Left lung (tissue), 10 donors: Measurements from ENCODE around the gene SEPTIN2. TPM values are rescaled to one million over a fixed set of nuclear protein-coding genes. Genes with fewer than 3 reads are reported as not detected.
"Not testable (repeated sequence)": the region's sequence is repeated elsewhere in the genome, so short reads cannot be mapped to it uniquely, and the experiment has no call there.

Source experiments
- ATAC-seq: fragments of 200-7000 bp; cut with Tn5 transposase; one replicate; pipeline ENCODE4 v1.9.1; 2020; ENCODE audit warnings: moderate library complexity
- DNase-seq, 4 donors: peaks; one replicate each; pipeline ENCODE4 v3.0.0-alpha.2; 2013 to 2020
- H3K27ac ChIP-seq, 2 donors: fragments of 200-600 bp; sonication (generic) in 1 of 2; one replicate each; pipeline versions ENCODE4 v1.5.0 to v1.8.0; 2020 to 2021
- H3K27me3 ChIP-seq, 2 donors: fragments of 200-600 bp; sonication (generic) in 1 of 2; one replicate each; pipeline versions ENCODE4 v1.5.0 to v1.8.0; 2020 to 2021
- H3K36me3 ChIP-seq, 2 donors: fragments of 200-600 bp; sonication (generic) in 1 of 2; one replicate each; pipeline versions ENCODE4 v1.5.0 to v1.8.0; 2020 to 2021
- H3K4me1 ChIP-seq, 2 donors: fragments of 200-600 bp; one replicate each; pipeline ENCODE4 v1.8.0; 2021
- H3K4me3 ChIP-seq, 2 donors: fragments of 200-600 bp; sonication (generic) in 1 of 2; one replicate each; pipeline versions ENCODE4 v1.5.0 to v1.8.0; 2020 to 2021; ENCODE audit warnings: mild to moderate bottlenecking in 1 of 2
- H3K9me3 ChIP-seq, 2 donors: fragments of 200-600 bp; sonication (generic) in 1 of 2; one replicate each; pipeline versions ENCODE4 v1.5.0 to v1.8.0; 2020 to 2021
- intact Hi-C, 2 donors: fragments of 100-400 bp; cut with DNase I; formaldehyde crosslinking; loops; one replicate each; pipeline versions ENCODE4 v1.11.2 to v1.14.2; 2022
- polyA plus RNA-seq, 6 donors: library from polyadenylated mRNA; unstranded; fragments of 120-200 nt; gene quantifications; one replicate each; pipeline ENCODE4 v1.2.1, GENCODE V29; 2013; ENCODE audit not compliant: insufficient read length in 6 of 6
- total RNA-seq, 2 donors: library from RNA; stranded (reverse); fragmentation: NEBNext Ultra II Directional; extraction: Animal tissue kit (Norgen Biotek cat#: 25700); gene quantifications; one replicate each; pipeline ENCODE4 v1.2.1, GENCODE V29; 2021
- TF ChIP-seq, protein P1 (sequence below), 2 donors: fragments of 200-600 bp; sonication (generic) in 1 of 2; IDR thresholded peaks; one replicate each; pipeline versions ENCODE4 v1.5.0 to v1.8.0; 2021; ENCODE audit warnings: antibody characterized with exemption in 2 of 2
- donor health status: DM: no; HTN: yes; CAD: no.
- donor health status: DM: no; HTN: no; CAD: no.

Gene SEPTIN2
- total and polyA plus RNA-seq, 8 donors, result 320 to 593 (median 541) TPM

DNA sequence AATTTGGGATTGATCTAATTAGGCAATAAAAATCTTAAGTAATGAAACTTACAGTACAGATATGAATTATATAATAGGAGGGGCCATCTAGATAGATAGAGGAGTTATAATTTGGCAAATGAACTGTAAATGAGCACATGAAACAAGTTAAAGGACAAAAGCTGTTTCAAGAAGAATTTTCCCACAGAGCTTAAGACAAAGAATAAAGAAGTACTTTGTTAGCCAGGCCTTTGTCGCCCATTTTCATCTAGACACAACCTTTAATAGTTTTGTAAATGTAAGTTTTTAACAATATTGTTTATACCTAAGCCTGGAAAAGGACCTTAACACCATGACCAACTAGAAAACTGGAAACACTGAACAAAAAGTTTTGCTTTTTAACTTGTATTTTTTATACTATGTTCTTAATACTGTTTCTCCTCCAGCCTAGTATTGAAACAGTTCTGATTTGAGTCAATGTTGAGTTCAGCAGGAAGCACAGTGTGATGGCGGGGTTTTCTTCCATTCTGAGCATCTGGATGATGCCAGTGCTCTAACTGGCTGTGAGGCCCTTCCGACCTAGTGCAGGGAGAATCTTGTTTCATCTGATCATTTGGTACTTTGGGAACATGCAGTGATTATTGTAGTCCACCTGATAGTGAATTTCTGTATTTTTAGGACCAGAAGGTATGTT, 77.9 kb downstream of the SEPTIN2 start:
- TF ChIP-seq, protein P1, sequence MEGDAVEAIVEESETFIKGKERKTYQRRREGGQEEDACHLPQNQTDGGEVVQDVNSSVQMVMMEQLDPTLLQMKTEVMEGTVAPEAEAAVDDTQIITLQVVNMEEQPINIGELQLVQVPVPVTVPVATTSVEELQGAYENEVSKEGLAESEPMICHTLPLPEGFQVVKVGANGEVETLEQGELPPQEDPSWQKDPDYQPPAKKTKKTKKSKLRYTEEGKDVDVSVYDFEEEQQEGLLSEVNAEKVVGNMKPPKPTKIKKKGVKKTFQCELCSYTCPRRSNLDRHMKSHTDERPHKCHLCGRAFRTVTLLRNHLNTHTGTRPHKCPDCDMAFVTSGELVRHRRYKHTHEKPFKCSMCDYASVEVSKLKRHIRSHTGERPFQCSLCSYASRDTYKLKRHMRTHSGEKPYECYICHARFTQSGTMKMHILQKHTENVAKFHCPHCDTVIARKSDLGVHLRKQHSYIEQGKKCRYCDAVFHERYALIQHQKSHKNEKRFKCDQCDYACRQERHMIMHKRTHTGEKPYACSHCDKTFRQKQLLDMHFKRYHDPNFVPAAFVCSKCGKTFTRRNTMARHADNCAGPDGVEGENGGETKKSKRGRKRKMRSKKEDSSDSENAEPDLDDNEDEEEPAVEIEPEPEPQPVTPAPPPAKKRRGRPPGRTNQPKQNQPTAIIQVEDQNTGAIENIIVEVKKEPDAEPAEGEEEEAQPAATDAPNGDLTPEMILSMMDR (IDR thresholded peaks at IDR 0.05), result no peak
- DNase-seq (no peak), ATAC-seq (no peak)
- no peaks in the 10 kb centered on the region for H3K36me3 ChIP-seq
- intact Hi-C loops, result no loop called here
- H3K9me3 ChIP-seq, result no peaks in the 10 kb centered on the region
- H3K4me1 ChIP-seq, result no peaks in the 10 kb centered on the region
- H3K27ac ChIP-seq, result no peak overlapping the region
- no peaks in the 10 kb centered on the region for H3K27me3 ChIP-seq
- no peak overlapping the region for H3K4me3 ChIP-seq

DNA sequence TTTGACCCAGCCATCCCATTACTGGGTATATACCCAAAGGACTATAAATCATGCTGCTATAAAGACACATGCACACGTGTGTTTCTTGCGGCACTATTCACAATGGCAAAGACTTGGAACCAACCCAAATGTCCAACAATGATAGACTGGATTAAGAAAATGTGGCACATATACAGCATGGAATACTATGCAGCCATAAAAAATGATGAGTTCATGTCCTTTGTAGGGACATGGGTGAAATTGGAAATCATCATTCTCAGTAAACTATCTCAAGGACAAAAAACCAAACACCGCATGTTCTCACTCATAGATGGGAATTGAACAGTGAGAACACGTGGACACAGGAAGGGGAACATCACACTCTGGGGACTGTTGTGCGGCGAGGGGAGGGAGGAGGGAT, 81.1 kb downstream of the SEPTIN2 start:
- DNase-seq, H3K4me3 ChIP-seq, H3K36me3 ChIP-seq, intact Hi-C loops, H3K27ac ChIP-seq, H3K4me1 ChIP-seq, H3K27me3 ChIP-seq, ATAC-seq, H3K9me3 ChIP-seq: not testable (repeated sequence)

- intact Hi-C loops, result no loop called here
- Histone ChIP-seq H3K27me3 (no peaks in the 10 kb centered on the region), H3K4me1 (no peaks in the 10 kb centered on the region), H3K27ac (no peak overlapping the region), H3K9me3 (no peaks in the 10 kb centered on the region), H3K36me3 (no peaks in the 10 kb centered on the region), H3K4me3 (no peak overlapping the region)
- DNase-seq (no peak), ATAC-seq (no peak)
- TF ChIP-seq, protein P1 (IDR thresholded peaks at IDR 0.05), result no peak
Measured at GRCh38 chr2:241399941-241400922, 84.5 kb downstream of the SEPTIN2 start.

Other genes starting within 250 kb of the SEPTIN2 start
- 10 to 100 TPM; 24.9 to 26.7 TPM for gene MTERF4, start 213.6 kb upstream of the SEPTIN2 start, total RNA-seq
- 100 to 1,000 TPM in 1 of 6 donors, 10 to 100 TPM in 5; 67.1 to 101 (median 92.0) TPM for gene MTERF4, start 213.6 kb upstream of the SEPTIN2 start, polyA plus RNA-seq
- gene PASK, start 166.5 kb upstream of the SEPTIN2 start, total RNA-seq, result 10 to 100 TPM; 12.7 to 21.3 TPM
- 10 to 100 TPM; 19.9 to 24.8 (median 21.0) TPM for gene PASK, start 166.5 kb upstream of the SEPTIN2 start, polyA plus RNA-seq
- 10 to 100 TPM; 61.6 to 80.0 TPM for gene PPP1R7, start 165.5 kb upstream of the SEPTIN2 start, total RNA-seq
- gene PPP1R7, start 165.5 kb upstream of the SEPTIN2 start, polyA plus RNA-seq, result 10 to 100 TPM; 68.3 to 75.9 (median 71.3) TPM
- 1 to 10 TPM; 1.3 to 1.5 TPM for gene ANO7, start 127.2 kb upstream of the SEPTIN2 start, total RNA-seq
- gene ANO7, start 127.2 kb upstream of the SEPTIN2 start, polyA plus RNA-seq, result 1 to 10 TPM; 2.0 to 2.8 (median 2.4) TPM
- gene HDLBP, start 253 bp upstream of the SEPTIN2 start, total RNA-seq, result 100 to 1,000 TPM; 559 to 567 TPM
- gene HDLBP, start 253 bp upstream of the SEPTIN2 start, polyA plus RNA-seq, result 100 to 1,000 TPM; 369 to 419 (median 380) TPM
- 10 to 100 TPM; 32.2 to 37.0 TPM for gene FARP2, start 40.4 kb downstream of the SEPTIN2 start, total RNA-seq
- 10 to 100 TPM; 47.4 to 54.8 (median 50.2) TPM for gene FARP2, start 40.4 kb downstream of the SEPTIN2 start, polyA plus RNA-seq
- 100 to 1,000 TPM; 125 to 138 TPM for gene STK25, start 192.7 kb downstream of the SEPTIN2 start, total RNA-seq
- 100 to 1,000 TPM; 182 to 237 (median 198) TPM for gene STK25, start 192.7 kb downstream of the SEPTIN2 start, polyA plus RNA-seq
- gene BOK, start 242.8 kb downstream of the SEPTIN2 start, total RNA-seq, result 10 to 100 TPM; 34.9 to 66.5 TPM
- gene BOK, start 242.8 kb downstream of the SEPTIN2 start, polyA plus RNA-seq, result 10 to 100 TPM; 17.8 to 29.4 (median 23.8) TPM